NOMO-1 treated with dmso at 0.1 percent for 144 hours (cell line): Measurements from ENCODE around the gene SLC19A2.

Source experiments
- DNase-seq: peaks from one replicate; lab custom pipeline; 2025; ENCODE audit not compliant: unreplicated experiment; lab: John Stamatoyannopoulos, UW

The SLC19A2 gene

GRCh38 chr1:169414952-169415351 is 70.8 kb downstream of the SLC19A2 start:
- no peak for DNase-seq
